HepG2 (cell line): ENCODE results near the gene ARHGAP26. TPM values are rescaled to one million over a fixed set of nuclear protein-coding genes. Genes with fewer than 3 reads are reported as not detected.
A peak's percentile ranks its signal among the peaks of the same experiment; 100 is the strongest.

Source experiments
- DNMT3B ChIP-seq: conservative IDR thresholded peaks from 2 replicates; pipeline ENCODE4 v1.6.1; 2016; ENCODE audit warnings: missing biosample characterization, control low read depth
- EZH2 ChIP-seq: conservative IDR thresholded peaks from 2 replicates; pipeline ENCODE4 v1.6.1; 2012; ENCODE audit warnings: mild to moderate bottlenecking, low read depth, low read length, moderate library complexity
- KDM5A ChIP-seq: fragments of 200-600 bp; sonication (generic); IDR thresholded peaks from 2 replicates; pipeline ENCODE4 v1.7.0; 2018; ENCODE audit warnings: antibody characterized with exemption, mild to moderate bottlenecking, low read length, borderline replicate concordance
- PHF21A ChIP-seq: sonication (generic); formaldehyde crosslinking; IDR thresholded peaks from 2 replicates; pipeline ENCODE4 v1.5.0; 2020; ENCODE audit warnings: mild to moderate bottlenecking, missing genetic modification reagents
- PRDM4 ChIP-seq: sonication (generic); formaldehyde crosslinking; IDR thresholded peaks from 2 replicates; pipeline ENCODE4 v1.9.0; 2021; ENCODE audit warnings: missing genetic modification reagents, borderline replicate concordance
- SCMH1 ChIP-seq: sonication (generic); formaldehyde crosslinking; IDR thresholded peaks from 2 replicates; pipeline ENCODE4 v1.9.0; 2021; ENCODE audit warnings: missing genetic modification reagents, mild to moderate bottlenecking, borderline replicate concordance
- ZBTB46 ChIP-seq: sonication (generic); formaldehyde crosslinking; IDR thresholded peaks from 2 replicates; pipeline ENCODE4 v1.4.0; 2020; ENCODE audit warnings: mild to moderate bottlenecking, missing genetic modification reagents, borderline replicate concordance
- ZMAT3 ChIP-seq: sonication (generic); formaldehyde crosslinking; conservative IDR thresholded peaks from 2 replicates; pipeline ENCODE4 v1.7.0; 2021; ENCODE audit warnings: missing genetic modification reagents
- ZMYM2 ChIP-seq: sonication (generic); formaldehyde crosslinking; IDR thresholded peaks from 2 replicates; pipeline ENCODE4 v1.8.0; 2022; ENCODE audit warnings: mild to moderate bottlenecking, missing genetic modification reagents
- ZNF281 ChIP-seq: sonication (generic); formaldehyde crosslinking; IDR thresholded peaks from 2 replicates; pipeline ENCODE4 v1.4.0; 2020; ENCODE audit warnings: missing genetic modification reagents, borderline replicate concordance
- ZNF296 ChIP-seq: sonication (generic); formaldehyde crosslinking; conservative IDR thresholded peaks from 2 replicates; pipeline ENCODE4 v1.5.0; 2020; ENCODE audit warnings: mild to moderate bottlenecking, missing genetic modification reagents
- ZNF703 ChIP-seq: sonication (generic); formaldehyde crosslinking; IDR thresholded peaks from 2 replicates; pipeline ENCODE4 v1.5.1; 2020; ENCODE audit warnings: missing genetic modification reagents, mild to moderate bottlenecking, moderate library complexity, borderline replicate concordance
- ZNF790 ChIP-seq: sonication (generic); formaldehyde crosslinking; IDR thresholded peaks from 2 replicates; pipeline ENCODE4 v1.8.0; 2022; ENCODE audit warnings: missing genetic modification reagents, mild to moderate bottlenecking, borderline replicate concordance
- polyA plus RNA-seq, 8 experiments: library from polyadenylated mRNA; depleted of rRNA in 3 of 8; stranded (reverse) in 7 of 8; unstranded in 1 of 8; fragments of >200 nt; fragmentation: Illumina TruSeq in 4 of 8; extraction: Trizol in 4 of 8; gene quantifications; 2 replicates each; pipeline versions ENCODE4 v1.2.1 to v1.2.3, GENCODE V29; 2011 to 2016; ENCODE audit warnings: low read depth in 4 of 8, missing spikeins in 1 of 8, mixed read lengths in 1 of 8; ENCODE audit not compliant: insufficient read depth in 1 of 8
- total RNA-seq, 5 experiments: library from RNA; depleted of rRNA; stranded (reverse); fragments of >200 nt; fragmentation: Illumina TruSeq; extraction: Trizol; gene quantifications; 2 replicates each; pipeline ENCODE4 v1.2.3, GENCODE V29; 2016; ENCODE audit warnings: low read depth in 1 of 5
- TF ChIP-seq, protein P1 (sequence below): sonication (generic); formaldehyde crosslinking; IDR thresholded peaks from 2 replicates; pipeline ENCODE4 v1.4.0; 2020; ENCODE audit warnings: low read depth, mild to moderate bottlenecking, missing genetic modification reagents
- TF ChIP-seq, protein P2 (sequence below): sonication (generic); formaldehyde crosslinking; IDR thresholded peaks from 2 replicates; pipeline ENCODE4 v1.5.1; 2020; ENCODE audit warnings: mild to moderate bottlenecking, moderate library complexity, missing genetic modification reagents

Gene ARHGAP26
- total and polyA plus RNA-seq, 2 of the 13 experiments (the other 11 are each of a cell fraction or from before 2014, with no cell fraction given), result 9.6 to 18.2 TPM

- no peak for TF ChIP-seq ZBTB46 (CRISPR knock-in tag)
- TF ChIP-seq KDM5A, result no peak
- no peak for TF ChIP-seq PRDM4 (CRISPR knock-in tag)
- TF ChIP-seq, protein P1, sequence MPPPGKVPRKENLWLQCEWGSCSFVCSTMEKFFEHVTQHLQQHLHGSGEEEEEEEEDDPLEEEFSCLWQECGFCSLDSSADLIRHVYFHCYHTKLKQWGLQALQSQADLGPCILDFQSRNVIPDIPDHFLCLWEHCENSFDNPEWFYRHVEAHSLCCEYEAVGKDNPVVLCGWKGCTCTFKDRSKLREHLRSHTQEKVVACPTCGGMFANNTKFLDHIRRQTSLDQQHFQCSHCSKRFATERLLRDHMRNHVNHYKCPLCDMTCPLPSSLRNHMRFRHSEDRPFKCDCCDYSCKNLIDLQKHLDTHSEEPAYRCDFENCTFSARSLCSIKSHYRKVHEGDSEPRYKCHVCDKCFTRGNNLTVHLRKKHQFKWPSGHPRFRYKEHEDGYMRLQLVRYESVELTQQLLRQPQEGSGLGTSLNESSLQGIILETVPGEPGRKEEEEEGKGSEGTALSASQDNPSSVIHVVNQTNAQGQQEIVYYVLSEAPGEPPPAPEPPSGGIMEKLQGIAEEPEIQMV (CRISPR knock-in tag), result peak; percentile 57; the same call in 1 of the 2 replicates
- TF ChIP-seq DNMT3B (CRISPR knock-in tag), result no peak
- no peak for TF ChIP-seq SCMH1
- TF ChIP-seq ZMAT3 (CRISPR knock-in tag), result no peak; the same call in 1 of the 2 replicates
- no peak for TF ChIP-seq ZNF703 (CRISPR knock-in tag)
- TF ChIP-seq, protein P2, sequence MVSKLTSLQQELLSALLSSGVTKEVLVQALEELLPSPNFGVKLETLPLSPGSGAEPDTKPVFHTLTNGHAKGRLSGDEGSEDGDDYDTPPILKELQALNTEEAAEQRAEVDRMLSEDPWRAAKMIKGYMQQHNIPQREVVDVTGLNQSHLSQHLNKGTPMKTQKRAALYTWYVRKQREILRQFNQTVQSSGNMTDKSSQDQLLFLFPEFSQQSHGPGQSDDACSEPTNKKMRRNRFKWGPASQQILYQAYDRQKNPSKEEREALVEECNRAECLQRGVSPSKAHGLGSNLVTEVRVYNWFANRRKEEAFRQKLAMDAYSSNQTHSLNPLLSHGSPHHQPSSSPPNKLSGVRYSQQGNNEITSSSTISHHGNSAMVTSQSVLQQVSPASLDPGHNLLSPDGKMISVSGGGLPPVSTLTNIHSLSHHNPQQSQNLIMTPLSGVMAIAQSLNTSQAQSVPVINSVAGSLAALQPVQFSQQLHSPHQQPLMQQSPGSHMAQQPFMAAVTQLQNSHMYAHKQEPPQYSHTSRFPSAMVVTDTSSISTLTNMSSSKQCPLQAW, result peak; percentile 42; the same call in 1 of the 2 replicates
- TF ChIP-seq EZH2, result no peak
- TF ChIP-seq ZNF281, result no peak
- TF ChIP-seq ZNF296 (CRISPR knock-in tag), result no peak
- TF ChIP-seq ZMYM2 (CRISPR knock-in tag), result no peak
- TF ChIP-seq PHF21A, result peak; percentile 73
- no peak for TF ChIP-seq ZNF790
These were observed at the start of gene ARHGAP26 (continued) for GRCh38 chr5:142769793-142770649.
